PC-3 (cell line): ENCODE data around the gene VPS35L.

ENCODE experiments used
- CTCF ChIP-seq: fragments of 300-600 bp; sonication (generic); conservative IDR thresholded peaks from 2 replicates; pipeline ENCODE4 v1.5.1; 2017; ENCODE audit warnings: antibody characterized with exemption, low read depth, mild to moderate bottlenecking, low read length
- EZH2phosphoT487 ChIP-seq: fragments of 300-600 bp; sonication (generic); IDR thresholded peaks from 2 replicates; pipeline ENCODE4 v1.6.1; 2018; ENCODE audit warnings: mild to moderate bottlenecking, antibody characterized with exemption, low read length, borderline replicate concordance

- no peak for TF ChIP-seq CTCF
- TF ChIP-seq EZH2phosphoT487 = no peak
Measured at GRCh38 chr16:19696961-19697360, 141.5 kb downstream of the VPS35L start.
